ENCODE data around the gene ZNF580.

The ZNF580 gene

DNA sequence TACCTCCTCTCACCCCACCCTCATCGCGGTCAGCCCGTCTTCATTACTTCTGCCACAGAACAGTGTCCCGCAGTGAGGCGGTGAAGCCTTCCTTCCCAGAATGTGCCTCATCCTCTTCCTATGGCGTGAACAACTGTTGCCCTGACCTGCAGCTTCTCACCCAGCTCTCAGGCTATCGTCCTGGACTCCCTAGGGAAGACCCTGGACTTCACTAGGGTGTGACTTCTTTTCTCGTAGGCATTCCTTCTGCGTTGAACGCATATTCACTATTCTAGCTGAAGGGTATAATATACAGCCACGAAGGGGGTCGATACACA lies 34.4 kb upstream of the ZNF580 start:
- DNase-seq (ENCODE audit: low spot score) = no peak

GRCh38 chr19:55606817-55607216 lies 34.0 kb upstream of the ZNF580 start:
- DNase-seq (ENCODE audit: low spot score) = no peak

DNA sequence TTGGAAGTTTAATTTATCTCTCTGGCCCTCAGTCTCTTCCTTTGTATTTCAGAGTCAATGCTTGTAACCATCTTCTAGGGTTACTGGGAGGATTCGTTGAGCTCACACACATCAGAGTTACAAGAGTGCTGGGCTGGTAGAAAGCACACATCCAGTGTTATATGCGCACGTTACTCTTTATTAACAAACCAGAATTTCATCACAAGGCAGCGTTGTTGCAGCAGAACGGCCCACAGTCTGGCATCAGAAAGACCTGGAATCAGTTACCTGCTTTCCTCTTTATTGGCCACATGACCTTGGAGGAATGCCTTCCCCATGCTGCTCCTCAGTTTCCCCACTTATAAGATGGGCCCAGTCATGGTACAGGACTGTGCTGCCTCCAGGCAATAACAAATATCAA lies 31.5 kb upstream of the ZNF580 start:
- no peak for DNase-seq (ENCODE audit: low spot score)

DNA sequence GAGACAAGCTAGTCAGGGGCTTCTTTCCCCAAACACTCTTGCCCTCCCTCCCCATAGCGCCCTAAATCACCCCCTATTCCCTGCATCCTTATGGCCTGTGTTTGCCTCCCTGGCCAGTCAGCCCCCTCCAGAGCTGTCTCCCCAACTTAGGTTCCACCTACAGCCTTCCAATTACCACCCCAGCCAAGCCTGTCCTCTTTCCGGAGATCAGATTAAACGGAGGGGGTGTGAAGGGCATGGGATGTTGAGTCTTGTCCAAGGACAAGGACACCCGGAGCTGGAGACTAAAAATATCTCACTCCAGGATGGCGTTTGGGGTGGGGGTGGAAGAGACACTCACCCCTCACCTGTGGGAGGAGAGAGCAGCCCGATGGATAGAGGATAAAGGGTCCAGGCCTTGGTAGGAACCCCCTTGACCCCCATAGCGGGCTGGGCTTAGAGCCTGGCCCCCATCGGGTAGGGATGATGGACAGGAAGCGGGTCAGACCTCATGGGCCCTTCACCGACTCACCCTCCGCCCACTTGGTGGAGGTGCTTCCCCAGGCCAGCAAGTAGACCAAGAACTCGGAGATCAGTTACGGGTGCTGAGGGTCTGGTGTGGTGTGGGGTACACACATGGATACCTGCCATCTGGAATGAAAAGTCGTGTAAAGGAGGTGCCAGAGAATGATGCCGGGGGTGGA lies 29.4 kb upstream of the ZNF580 start:
- no peak for DNase-seq (ENCODE audit: low spot score)

GRCh38 chr19:55611983-55612645 lies 28.7 kb upstream of the ZNF580 start:
- no peak for DNase-seq (ENCODE audit: low spot score)

GRCh38 chr19:55613396-55613795 lies 27.4 kb upstream of the ZNF580 start:
- no peak for DNase-seq (ENCODE audit: low spot score)

- DNase-seq (ENCODE audit: low spot score) = no peak
These were observed 26.7 kb upstream of the ZNF580 start for GRCh38 chr19:55613930-55614710.

DNA sequence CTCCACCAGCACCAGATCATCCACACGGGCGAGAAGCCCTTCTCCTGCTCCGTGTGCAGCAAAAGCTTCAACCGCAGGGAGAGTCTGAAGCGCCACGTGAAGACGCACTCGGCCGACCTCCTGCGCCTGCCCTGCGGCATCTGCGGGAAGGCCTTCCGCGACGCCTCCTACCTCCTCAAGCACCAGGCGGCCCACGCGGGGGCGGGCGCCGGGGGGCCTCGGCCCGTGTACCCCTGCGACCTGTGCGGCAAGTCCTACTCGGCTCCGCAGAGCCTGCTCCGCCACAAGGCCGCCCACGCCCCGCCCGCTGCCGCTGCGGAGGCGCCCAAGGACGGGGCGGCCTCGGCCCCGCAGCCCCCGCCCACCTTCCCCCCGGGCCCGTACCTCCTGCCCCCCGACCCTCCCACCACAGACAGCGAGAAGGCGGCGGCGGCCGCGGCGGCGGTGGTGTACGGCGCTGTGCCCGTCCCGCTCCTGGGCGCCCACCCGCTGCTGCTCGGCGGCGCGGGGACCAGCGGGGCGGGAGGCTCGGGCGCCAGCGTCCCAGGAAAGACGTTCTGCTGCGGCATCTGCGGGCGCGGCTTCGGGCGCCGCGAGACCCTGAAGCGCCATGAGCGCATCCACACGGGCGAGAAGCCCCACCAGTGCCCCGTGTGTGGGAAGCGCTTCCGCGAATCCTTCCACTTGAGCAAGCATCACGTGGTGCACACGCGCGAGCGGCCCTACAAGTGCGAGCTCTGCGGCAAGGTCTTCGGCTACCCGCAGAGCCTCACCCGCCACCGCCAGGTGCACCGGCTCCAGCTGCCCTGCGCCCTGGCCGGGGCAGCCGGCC lies 25.9 kb upstream of the ZNF580 start:
- DNase-seq (ENCODE audit: low spot score) = no peak

DNA sequence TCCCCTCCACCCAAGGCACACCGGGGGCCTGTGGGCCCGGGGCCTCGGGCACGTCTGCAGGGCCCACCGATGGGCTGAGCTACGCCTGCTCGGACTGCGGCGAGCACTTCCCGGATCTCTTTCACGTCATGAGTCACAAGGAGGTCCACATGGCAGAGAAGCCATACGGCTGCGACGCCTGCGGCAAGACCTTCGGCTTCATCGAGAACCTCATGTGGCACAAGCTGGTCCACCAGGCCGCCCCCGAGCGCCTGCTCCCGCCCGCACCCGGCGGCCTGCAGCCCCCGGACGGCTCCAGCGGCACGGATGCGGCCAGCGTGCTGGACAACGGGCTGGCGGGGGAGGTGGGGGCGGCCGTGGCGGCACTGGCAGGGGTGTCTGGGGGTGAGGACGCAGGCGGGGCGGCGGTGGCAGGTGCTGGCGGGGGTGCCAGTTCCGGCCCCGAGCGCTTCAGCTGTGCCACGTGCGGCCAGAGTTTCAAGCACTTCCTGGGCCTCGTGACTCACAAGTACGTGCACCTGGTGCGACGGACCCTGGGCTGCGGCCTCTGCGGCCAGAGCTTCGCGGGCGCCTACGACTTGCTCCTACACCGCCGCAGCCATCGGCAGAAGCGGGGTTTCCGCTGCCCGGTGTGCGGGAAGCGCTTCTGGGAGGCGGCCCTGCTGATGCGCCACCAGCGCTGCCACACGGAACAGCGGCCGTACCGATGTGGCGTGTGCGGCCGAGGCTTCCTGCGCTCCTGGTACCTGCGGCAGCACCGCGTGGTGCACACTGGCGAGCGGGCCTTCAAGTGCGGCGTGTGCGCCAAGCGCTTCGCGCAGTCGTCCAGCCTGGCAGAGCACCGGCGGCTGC lies 25.0 kb upstream of the ZNF580 start:
- no peak for DNase-seq (ENCODE audit: low spot score)

- no peak for DNase-seq (ENCODE audit: low spot score)
These were observed 24.4 kb upstream of the ZNF580 start for GRCh38 chr19:55616395-55616875.

- no peak for DNase-seq (ENCODE audit: low spot score)
These were observed 23.4 kb upstream of the ZNF580 start for GRCh38 chr19:55617426-55617825.

- DNase-seq (ENCODE audit: low spot score) = no peak
These were observed 22.4 kb upstream of the ZNF580 start for GRCh38 chr19:55618426-55618825.

DNA sequence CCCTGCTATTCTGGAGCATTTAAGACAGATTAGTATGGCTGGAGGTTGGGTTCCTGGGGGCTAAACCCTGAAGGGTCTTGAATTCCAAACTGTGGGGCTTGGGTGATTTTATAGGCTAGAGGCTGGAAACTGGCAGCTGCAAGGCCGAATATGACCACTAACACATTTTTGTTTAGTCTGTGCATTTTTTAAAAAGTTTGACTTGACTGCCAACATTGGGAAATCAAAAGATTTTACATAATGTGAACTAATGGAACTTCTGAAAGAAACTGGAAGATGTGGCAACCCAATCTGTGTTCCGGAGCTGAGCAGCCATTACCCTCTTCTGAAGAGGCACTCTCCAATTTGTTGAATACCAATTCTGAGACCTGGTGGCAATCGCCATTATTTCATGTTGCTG lies 21.5 kb upstream of the ZNF580 start:
- DNase-seq (ENCODE audit: low spot score) = no peak

GRCh38 chr19:55620410-55621204 lies 20.2 kb upstream of the ZNF580 start:
- DNase-seq (ENCODE audit: low spot score) = no peak

DNA sequence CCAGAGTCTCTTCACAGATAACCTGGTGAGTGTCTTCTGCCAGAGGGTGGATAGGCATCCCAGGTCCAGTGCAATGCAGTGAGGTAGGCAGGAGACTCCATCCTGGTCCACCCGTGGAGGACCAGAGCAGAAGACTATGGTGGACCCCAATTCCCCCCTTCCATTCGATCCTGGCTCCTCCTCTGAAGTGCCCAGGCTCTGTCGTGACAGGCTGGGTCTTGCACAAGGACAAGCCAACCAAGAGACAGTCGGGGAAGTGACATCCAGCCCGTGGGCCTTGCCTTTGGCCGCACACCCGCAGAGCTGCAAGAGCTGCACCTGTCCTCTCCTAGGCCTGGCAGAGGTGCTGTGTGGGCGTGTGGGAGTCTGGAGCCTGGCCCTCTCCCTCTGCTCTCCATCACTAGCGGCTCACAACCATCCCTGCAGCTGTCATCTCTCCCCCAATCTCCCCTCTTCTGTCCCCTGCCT lies 19.6 kb upstream of the ZNF580 start:
- no peak for DNase-seq (ENCODE audit: low spot score)

DNA sequence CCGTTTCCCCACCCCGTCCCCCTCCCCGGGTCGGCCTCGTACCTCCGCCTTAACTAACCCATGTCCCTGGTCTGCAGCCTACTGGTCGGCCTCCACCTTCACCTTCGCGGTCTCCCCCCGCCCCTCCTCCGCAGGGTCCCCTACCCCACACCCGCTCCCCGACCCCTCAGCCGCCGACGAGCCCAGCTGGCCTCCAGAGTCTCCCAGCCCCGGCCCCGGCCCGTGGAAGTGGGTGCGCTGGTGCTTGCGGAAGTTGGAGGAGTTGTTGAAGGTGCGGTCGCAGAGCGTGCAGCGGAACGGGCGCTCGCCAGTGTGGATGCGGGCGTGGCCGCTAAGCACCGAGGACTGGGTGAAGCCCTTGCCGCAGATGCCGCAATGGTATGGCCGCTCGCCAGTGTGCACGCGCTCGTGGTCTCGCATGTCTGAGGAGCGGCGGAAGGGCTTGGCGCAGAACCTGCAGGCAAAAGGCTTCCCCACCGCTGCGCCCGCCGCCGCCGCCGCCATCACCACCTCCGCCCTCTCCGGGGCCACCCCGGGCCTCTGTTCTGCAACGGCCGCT lies 19.1 kb upstream of the ZNF580 start:
- no peak for DNase-seq (ENCODE audit: low spot score)

DNA sequence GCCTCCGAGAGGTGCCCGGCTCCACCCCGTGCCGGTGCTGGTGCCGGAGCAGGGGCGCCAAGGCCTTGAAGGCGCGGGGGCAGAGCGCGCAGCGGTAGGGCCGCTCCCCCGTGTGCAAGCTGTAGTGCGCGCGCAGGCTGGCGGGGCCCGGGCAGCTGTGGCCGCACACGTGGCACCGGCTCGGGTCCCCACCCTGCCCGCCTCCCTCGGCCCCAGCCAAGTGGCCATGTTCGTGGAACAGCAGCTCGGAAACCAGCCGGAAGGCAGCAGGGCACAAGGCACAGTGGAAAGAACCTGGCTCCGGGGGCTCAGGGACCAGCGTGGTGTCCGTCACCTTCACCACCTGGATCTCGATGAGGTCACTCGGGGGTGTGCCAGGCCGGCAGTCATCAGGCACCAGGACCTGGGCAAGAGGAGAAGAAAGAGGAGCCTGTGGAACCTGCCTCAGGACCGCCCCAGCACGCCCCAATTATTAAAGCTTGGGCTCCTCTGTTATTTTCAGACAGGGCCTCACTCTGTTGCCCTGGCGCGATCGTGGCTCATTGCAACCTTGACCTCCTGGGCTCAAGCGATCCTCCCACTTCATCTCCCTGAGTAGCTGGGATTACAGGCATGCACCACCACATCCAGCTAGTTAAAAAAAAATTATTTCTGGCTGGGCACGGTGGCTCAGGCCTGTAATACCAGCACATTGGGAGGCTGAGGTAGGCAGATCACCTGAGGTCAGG lies 18.4 kb upstream of the ZNF580 start:
- DNase-seq (ENCODE audit: low spot score) = no peak

- no peak for DNase-seq (ENCODE audit: low spot score)
These were observed 17.7 kb upstream of the ZNF580 start for GRCh38 chr19:55623130-55623529.

DNA sequence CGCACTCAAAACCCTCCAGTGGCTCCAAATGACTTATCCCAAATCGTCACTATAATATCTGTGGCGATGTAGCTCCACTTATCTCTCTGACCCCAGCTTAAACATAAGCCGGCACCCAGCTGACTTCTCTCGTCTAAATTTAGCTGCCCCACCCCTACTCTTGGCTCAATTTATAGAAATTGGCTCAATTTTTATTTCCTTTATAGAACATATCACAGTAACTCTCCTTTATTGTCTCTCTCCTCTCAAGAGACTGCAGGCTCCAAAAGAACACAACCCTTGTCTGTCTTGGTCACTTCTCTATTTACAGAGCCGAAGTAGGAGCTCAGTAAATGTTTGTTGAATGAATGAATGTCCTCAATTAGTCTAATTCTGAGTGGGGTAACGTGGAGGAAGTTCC lies 17.2 kb upstream of the ZNF580 start:
- DNase-seq (ENCODE audit: low spot score) = no peak
